Esophagus squamous epithelium (tissue), 4 donors: ENCODE measurements around the gene LTB4R.

ENCODE experiments used
- CTCF ChIP-seq, 6 experiments: fragments of 450-650 bp in 4 of 6; fragments of 200-600 bp in 2 of 6; sonication (generic) in 2 of 6; IDR thresholded peaks; one replicate each; pipeline ENCODE4 v1.5.1; 2016 to 2019; ENCODE audit warnings: antibody characterized with exemption in 6 of 6, mild to moderate bottlenecking in 4 of 6, moderate library complexity in 4 of 6
- POLR2A ChIP-seq, 4 donors: fragments of 450-650 bp; IDR thresholded peaks; one replicate each; pipeline ENCODE4 v1.6.1; 2017; ENCODE audit warnings: antibody characterized with exemption in 4 of 4, mild to moderate bottlenecking in 4 of 4, moderate library complexity in 3 of 4

- TF ChIP-seq POLR2A (IDR thresholded peaks at IDR 0.05) (no peak), CTCF (IDR thresholded peaks at IDR 0.05) (no peak)
Measured at GRCh38 chr14:24300326-24300980, 10.8 kb upstream of the LTB4R start.
